ENCODE data around the gene UBE2E2.

DNA sequence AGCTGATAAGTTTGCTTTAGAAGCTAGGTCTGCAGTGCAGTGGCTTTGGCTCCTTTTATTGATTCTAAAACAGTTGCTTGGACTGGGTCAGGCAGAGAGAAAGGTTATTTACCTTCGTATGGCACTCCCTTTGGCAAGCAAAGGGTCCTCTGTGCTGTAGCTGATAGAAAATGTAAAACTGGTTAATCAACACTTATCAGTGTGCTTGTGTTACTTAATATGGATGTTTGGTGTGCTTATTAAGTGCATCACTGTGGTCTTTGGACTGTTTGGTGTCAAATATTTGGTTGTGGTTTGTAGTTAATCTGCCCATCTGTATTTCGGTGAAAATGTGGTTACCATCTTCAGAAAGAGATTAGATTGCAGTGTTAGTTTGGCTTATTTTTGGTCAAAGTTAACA, 16.0 kb downstream of the UBE2E2 start:
- TF ChIP-seq, protein P1, sequence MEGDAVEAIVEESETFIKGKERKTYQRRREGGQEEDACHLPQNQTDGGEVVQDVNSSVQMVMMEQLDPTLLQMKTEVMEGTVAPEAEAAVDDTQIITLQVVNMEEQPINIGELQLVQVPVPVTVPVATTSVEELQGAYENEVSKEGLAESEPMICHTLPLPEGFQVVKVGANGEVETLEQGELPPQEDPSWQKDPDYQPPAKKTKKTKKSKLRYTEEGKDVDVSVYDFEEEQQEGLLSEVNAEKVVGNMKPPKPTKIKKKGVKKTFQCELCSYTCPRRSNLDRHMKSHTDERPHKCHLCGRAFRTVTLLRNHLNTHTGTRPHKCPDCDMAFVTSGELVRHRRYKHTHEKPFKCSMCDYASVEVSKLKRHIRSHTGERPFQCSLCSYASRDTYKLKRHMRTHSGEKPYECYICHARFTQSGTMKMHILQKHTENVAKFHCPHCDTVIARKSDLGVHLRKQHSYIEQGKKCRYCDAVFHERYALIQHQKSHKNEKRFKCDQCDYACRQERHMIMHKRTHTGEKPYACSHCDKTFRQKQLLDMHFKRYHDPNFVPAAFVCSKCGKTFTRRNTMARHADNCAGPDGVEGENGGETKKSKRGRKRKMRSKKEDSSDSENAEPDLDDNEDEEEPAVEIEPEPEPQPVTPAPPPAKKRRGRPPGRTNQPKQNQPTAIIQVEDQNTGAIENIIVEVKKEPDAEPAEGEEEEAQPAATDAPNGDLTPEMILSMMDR (IDR thresholded peaks at IDR 0.05; ENCODE audit: poor library complexity, severe bottlenecking): no peak
- TF ChIP-seq EZH2 (IDR thresholded peaks at IDR 0.05; ENCODE audit: borderline replicate concordance, insufficient read depth, low read length, poor library complexity, severe bottlenecking) (no peak), POLR2AphosphoS5 (IDR thresholded peaks at IDR 0.05) (no peak), RAD21 (conservative IDR thresholded peaks at IDR 0.05) (no peak), SMC3 (conservative IDR thresholded peaks at IDR 0.05; ENCODE audit: poor library complexity) (no peak), TAF1 (IDR thresholded peaks at IDR 0.05; ENCODE audit: low read depth) (no peak), EP300 (conservative IDR thresholded peaks at IDR 0.05; ENCODE audit: poor library complexity, severe bottlenecking) (no peak), MXI1 (conservative IDR thresholded peaks at IDR 0.05; ENCODE audit: poor library complexity, severe bottlenecking) (no peak)
- TF ChIP-seq, protein P2, sequence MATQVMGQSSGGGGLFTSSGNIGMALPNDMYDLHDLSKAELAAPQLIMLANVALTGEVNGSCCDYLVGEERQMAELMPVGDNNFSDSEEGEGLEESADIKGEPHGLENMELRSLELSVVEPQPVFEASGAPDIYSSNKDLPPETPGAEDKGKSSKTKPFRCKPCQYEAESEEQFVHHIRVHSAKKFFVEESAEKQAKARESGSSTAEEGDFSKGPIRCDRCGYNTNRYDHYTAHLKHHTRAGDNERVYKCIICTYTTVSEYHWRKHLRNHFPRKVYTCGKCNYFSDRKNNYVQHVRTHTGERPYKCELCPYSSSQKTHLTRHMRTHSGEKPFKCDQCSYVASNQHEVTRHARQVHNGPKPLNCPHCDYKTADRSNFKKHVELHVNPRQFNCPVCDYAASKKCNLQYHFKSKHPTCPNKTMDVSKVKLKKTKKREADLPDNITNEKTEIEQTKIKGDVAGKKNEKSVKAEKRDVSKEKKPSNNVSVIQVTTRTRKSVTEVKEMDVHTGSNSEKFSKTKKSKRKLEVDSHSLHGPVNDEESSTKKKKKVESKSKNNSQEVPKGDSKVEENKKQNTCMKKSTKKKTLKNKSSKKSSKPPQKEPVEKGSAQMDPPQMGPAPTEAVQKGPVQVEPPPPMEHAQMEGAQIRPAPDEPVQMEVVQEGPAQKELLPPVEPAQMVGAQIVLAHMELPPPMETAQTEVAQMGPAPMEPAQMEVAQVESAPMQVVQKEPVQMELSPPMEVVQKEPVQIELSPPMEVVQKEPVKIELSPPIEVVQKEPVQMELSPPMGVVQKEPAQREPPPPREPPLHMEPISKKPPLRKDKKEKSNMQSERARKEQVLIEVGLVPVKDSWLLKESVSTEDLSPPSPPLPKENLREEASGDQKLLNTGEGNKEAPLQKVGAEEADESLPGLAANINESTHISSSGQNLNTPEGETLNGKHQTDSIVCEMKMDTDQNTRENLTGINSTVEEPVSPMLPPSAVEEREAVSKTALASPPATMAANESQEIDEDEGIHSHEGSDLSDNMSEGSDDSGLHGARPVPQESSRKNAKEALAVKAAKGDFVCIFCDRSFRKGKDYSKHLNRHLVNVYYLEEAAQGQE (IDR thresholded peaks at IDR 0.05; ENCODE audit: borderline replicate concordance): no peak
